Upper lobe of left lung (tissue), 4 donors: ENCODE results near the gene EIPR1.

ENCODE experiments used
- CTCF ChIP-seq, 6 experiments: fragments of 450-650 bp in 4 of 6; fragments of 200-600 bp in 2 of 6; sonication (generic) in 2 of 6; IDR thresholded peaks; one replicate each; pipeline ENCODE4 v1.5.1; 2016 to 2019; ENCODE audit warnings: antibody characterized with exemption in 6 of 6
- EP300 ChIP-seq, 4 donors: sonication (generic); formaldehyde crosslinking; IDR thresholded peaks; one replicate each; pipeline ENCODE4 v1.5.1; 2017; ENCODE audit warnings: antibody characterized with exemption in 4 of 4, control low read depth in 2 of 4
- POLR2AphosphoS5 ChIP-seq, 2 donors: sonication (generic); formaldehyde crosslinking; IDR thresholded peaks; one replicate each; pipeline ENCODE4 v1.5.1; 2017; ENCODE audit warnings: antibody characterized with exemption in 2 of 2

- TF ChIP-seq CTCF (IDR thresholded peaks at IDR 0.05) (no peak), POLR2AphosphoS5 (IDR thresholded peaks at IDR 0.05) (no peak), EP300 (IDR thresholded peaks at IDR 0.05) (no peak)
These were observed 183.9 kb downstream of the EIPR1 start for GRCh38 chr2:3193443-3194330.
